Measurements from ENCODE around the gene RAP2A.

Gene RAP2A

GRCh38 chr13:97485320-97485719 lies 51.4 kb downstream of the RAP2A start:
- H3K36me3 ChIP-seq (ENCODE audit: insufficient read depth, low read length): no peaks in the 10 kb centered on the region
- no peaks in the 10 kb centered on the region for H4K20me1 ChIP-seq (ENCODE audit: insufficient read depth, low read length, poor library complexity, severe bottlenecking)
- H3K27me3 ChIP-seq (ENCODE audit: insufficient read depth, low read length, poor library complexity, severe bottlenecking): no peaks in the 10 kb centered on the region
- H3F3A ChIP-seq (ENCODE audit: low read depth): no peaks in the 10 kb centered on the region
- no peaks in the 10 kb centered on the region for H3K9me3 ChIP-seq (ENCODE audit: insufficient read depth, low read depth, low read length)
- no peak overlapping the region for H3K9ac ChIP-seq (ENCODE audit: low read depth, low read length, poor library complexity, severe bottlenecking)
- TF ChIP-seq EZH2phosphoT487 (IDR thresholded peaks at IDR 0.05; ENCODE audit: borderline replicate concordance): no peak
- TF ChIP-seq, protein P1, sequence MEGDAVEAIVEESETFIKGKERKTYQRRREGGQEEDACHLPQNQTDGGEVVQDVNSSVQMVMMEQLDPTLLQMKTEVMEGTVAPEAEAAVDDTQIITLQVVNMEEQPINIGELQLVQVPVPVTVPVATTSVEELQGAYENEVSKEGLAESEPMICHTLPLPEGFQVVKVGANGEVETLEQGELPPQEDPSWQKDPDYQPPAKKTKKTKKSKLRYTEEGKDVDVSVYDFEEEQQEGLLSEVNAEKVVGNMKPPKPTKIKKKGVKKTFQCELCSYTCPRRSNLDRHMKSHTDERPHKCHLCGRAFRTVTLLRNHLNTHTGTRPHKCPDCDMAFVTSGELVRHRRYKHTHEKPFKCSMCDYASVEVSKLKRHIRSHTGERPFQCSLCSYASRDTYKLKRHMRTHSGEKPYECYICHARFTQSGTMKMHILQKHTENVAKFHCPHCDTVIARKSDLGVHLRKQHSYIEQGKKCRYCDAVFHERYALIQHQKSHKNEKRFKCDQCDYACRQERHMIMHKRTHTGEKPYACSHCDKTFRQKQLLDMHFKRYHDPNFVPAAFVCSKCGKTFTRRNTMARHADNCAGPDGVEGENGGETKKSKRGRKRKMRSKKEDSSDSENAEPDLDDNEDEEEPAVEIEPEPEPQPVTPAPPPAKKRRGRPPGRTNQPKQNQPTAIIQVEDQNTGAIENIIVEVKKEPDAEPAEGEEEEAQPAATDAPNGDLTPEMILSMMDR (conservative IDR thresholded peaks at IDR 0.05; ENCODE audit: low read length): no peak
- H2AFZ ChIP-seq (ENCODE audit: low read length): no peak overlapping the region
- H3K79me2 ChIP-seq (ENCODE audit: insufficient read depth, low read length): no peaks in the 10 kb centered on the region
- no peaks in the 10 kb centered on the region for H3K9me2 ChIP-seq (replicated peaks; ENCODE audit: low read depth, low read length)
- no peaks in the 10 kb centered on the region for H3K4me1 ChIP-seq (ENCODE audit: insufficient read depth, low read length, poor library complexity, severe bottlenecking)
- no peak overlapping the region for H3K4me2 ChIP-seq (ENCODE audit: low read depth, low read length, poor library complexity, severe bottlenecking)
- H3K4me3 ChIP-seq (ENCODE audit: low read length, poor library complexity, severe bottlenecking): no peak overlapping the region

- no peak overlapping the region for H3K4me2 ChIP-seq (ENCODE audit: low read depth, low read length, poor library complexity, severe bottlenecking)
- H3K36me3 ChIP-seq (ENCODE audit: insufficient read depth, low read length): no peaks in the 10 kb centered on the region
- H3K4me1 ChIP-seq (ENCODE audit: insufficient read depth, low read length, poor library complexity, severe bottlenecking): no peaks in the 10 kb centered on the region
- H3K4me3 ChIP-seq (ENCODE audit: low read length, poor library complexity, severe bottlenecking): no peak overlapping the region
- no peaks in the 10 kb centered on the region for H3K79me2 ChIP-seq (ENCODE audit: insufficient read depth, low read length)
- TF ChIP-seq EZH2phosphoT487 (IDR thresholded peaks at IDR 0.05; ENCODE audit: borderline replicate concordance): no peak
- TF ChIP-seq, protein P1 (conservative IDR thresholded peaks at IDR 0.05; ENCODE audit: low read length): no peak
- H3F3A ChIP-seq (ENCODE audit: low read depth): no peaks in the 10 kb centered on the region
- no peaks in the 10 kb centered on the region for H4K20me1 ChIP-seq (ENCODE audit: insufficient read depth, low read length, poor library complexity, severe bottlenecking)
- H3K9ac ChIP-seq (ENCODE audit: low read depth, low read length, poor library complexity, severe bottlenecking): no peak overlapping the region
- H3K9me2 ChIP-seq (replicated peaks; ENCODE audit: low read depth, low read length): no peaks in the 10 kb centered on the region
- 0 out of 2 replicates have a peak, but pooled peaks cover 5% of the 10 kb centered on the region for H3K9me3 ChIP-seq (ENCODE audit: insufficient read depth, low read depth, low read length)
- no peak overlapping the region for H2AFZ ChIP-seq (ENCODE audit: low read length)
- H3K27me3 ChIP-seq (ENCODE audit: insufficient read depth, low read length, poor library complexity, severe bottlenecking): no peaks in the 10 kb centered on the region
Observed at GRCh38 chr13:97490702-97491307, 56.8 kb downstream of the RAP2A start.

GRCh38 chr13:97491452-97491851 lies 57.5 kb downstream of the RAP2A start:
- Histone ChIP-seq H3K9ac (ENCODE audit: low read depth, low read length, poor library complexity, severe bottlenecking) (no peak overlapping the region), H2AFZ (ENCODE audit: low read length) (no peak overlapping the region), H3K79me2 (ENCODE audit: insufficient read depth, low read length) (no peaks in the 10 kb centered on the region), H4K20me1 (ENCODE audit: insufficient read depth, low read length, poor library complexity, severe bottlenecking) (no peaks in the 10 kb centered on the region), H3K27me3 (ENCODE audit: insufficient read depth, low read length, poor library complexity, severe bottlenecking) (no peaks in the 10 kb centered on the region), H3K9me3 (ENCODE audit: insufficient read depth, low read depth, low read length) (0 out of 2 replicates have a peak, but pooled peaks cover 5% of the 10 kb centered on the region), H3K36me3 (ENCODE audit: insufficient read depth, low read length) (no peaks in the 10 kb centered on the region), H3K4me1 (ENCODE audit: insufficient read depth, low read length, poor library complexity, severe bottlenecking) (no peaks in the 10 kb centered on the region), H3K4me2 (ENCODE audit: low read depth, low read length, poor library complexity, severe bottlenecking) (no peak overlapping the region), H3K4me3 (ENCODE audit: low read length, poor library complexity, severe bottlenecking) (no peak overlapping the region), H3K9me2 (replicated peaks; ENCODE audit: low read depth, low read length) (no peaks in the 10 kb centered on the region), H3F3A (ENCODE audit: low read depth) (no peaks in the 10 kb centered on the region)
- TF ChIP-seq EZH2phosphoT487 (IDR thresholded peaks at IDR 0.05; ENCODE audit: borderline replicate concordance): no peak
- TF ChIP-seq, protein P1 (conservative IDR thresholded peaks at IDR 0.05; ENCODE audit: low read length): no peak
